GM12892 (cell line): ENCODE measurements around the gene KCNG4.

Experiments
- POLR2A ChIP-seq: IDR thresholded peaks from 2 replicates; pipeline ENCODE4 v1.6.1; 2011; ENCODE audit warnings: low read depth, low read length, control low read depth
- TAF1 ChIP-seq: IDR thresholded peaks from 2 replicates; pipeline ENCODE4 v1.6.1; 2011; ENCODE audit warnings: low read depth, mild to moderate bottlenecking, control low read depth, low read length, borderline replicate concordance

- TF ChIP-seq TAF1 (no peak), POLR2A (no peak)
Observed at GRCh38 chr16:84266451-84266850, 26.6 kb upstream of the KCNG4 start.
